NOMO-1 (cell line): ENCODE measurements around the gene UBL4B.
A peak's percentile ranks its signal among the peaks of the same experiment; 100 is the strongest.

Experiments
- DNase-seq, 2 experiments: peaks; one replicate each; lab custom pipeline; 2025; ENCODE audit not compliant: unreplicated experiment in 2 of 2; lab: John Stamatoyannopoulos, UW

Gene UBL4B

DNA sequence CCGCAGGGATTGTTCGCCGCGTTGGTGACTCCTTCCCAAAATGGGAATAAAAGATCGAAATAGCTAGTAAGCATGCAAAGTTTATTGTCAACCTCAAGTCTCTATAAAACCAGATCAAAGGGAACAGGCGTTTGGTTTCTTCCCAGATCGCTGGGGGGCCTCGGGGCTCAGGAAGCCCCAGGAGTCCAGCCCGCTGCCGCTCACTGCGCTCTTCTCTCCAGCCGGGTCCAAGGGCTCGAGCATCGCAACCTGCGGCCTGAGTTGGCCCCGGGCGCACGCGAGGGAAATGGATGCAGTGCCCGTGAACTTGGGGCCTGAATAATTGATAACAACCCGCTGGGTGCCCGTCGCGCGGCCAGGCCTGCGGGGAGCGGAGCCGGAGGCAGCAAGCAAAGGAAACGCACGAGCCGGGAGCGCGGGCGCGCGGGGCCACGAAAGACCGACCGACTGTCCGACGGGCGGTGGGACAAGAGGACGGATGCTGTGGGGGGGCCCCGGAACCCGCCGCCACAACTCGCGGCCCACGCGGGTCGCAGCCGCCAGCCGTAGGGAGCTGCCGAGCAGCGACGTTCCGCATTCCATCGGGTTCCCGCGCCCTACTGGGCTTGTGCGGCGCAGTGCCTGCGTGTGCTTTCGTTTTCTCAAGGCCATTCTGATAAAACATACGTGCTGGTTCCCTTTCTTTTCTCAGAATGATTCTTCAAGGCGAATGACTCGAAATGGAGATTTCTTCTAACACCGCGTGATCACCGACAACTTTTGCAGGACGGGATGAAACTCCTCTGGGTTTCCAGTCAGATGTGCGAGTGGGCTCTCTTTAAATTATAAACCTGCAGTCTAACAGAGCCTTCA lies 27.8 kb upstream of the UBL4B start:
- DNase-seq: peak; percentile 55 to 61

DNA sequence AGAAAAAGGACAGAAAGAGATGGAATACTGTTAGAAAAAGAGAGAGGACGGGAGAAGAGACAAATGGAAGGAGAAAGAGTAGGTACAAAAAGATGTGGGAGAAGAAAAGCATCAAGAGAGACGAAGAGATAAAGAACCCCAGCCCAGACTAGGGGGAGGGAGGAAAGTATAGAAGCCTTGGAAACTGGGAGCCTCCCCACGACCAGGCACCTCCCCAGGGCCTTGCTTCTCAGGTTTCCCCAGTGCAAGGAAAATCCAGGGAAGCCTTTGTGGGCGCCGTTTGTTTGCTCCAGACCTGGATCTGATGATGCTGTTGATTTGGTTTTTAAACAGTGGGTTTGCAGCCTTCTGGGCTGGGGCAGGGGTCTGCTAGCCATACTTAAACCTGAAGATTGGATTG lies 26.6 kb upstream of the UBL4B start:
- no peak for DNase-seq

DNA sequence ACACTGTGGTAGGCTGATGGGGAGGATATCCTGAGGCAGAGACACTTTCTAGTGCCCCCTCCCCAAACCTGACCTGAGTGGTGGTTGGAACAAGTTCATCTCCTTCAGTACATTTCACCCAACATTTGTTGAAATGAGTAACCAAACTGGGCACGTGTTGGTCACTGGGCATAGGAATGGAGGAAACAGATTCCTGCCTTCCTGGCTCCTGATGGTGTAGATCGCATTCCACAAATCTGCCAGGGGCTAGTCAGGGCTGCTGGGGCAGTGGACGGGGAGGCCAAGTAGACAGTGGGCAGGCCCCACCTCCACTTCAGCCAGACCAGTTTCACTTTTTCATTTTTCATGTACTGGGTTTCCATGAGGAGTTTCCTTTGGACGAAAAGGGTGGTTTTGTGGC lies 25.3 kb upstream of the UBL4B start:
- DNase-seq: no peak

DNA sequence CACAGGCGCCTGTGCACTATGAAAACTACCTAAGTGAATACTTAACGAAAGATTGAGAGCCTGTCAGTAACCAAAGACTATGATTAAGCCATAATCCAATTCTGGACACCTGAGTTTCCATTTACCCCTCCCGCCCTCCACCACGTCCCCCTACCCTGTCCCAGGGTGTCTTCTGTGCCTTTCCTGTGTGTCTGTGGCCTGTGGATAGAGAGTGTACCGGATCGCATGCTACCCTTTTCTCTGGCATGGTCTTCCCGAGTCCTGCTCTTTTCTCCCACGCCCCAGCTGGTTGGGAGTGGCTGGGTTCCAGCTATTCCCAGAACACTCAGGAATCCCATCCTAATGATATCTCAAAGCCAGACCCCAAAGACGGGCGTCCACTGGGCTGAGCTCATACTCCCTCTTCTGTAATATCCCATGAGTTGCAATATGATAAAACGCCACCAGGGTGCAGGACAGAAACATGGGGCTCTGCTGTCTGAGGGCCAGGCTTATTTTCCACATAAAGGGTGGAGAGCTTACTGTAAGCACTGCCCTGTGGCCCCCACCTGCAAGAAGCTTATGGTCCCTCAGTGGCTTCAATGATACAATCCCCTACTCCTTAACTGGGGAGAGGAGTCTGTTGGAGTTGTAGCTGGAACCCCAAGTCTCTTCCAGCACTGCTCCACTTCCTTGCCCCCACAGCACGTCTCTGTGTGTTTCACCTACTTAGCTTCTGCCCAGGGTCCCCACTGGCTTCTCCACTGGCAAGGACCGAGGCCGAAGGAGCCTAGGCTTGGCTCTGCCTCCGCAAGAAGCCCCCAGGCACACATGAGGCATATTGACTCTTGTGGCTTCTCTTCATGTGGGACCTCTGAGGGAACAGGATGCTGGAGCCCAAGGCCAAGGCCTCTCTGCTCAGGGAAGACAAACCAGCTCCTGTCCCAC lies 24.2 kb upstream of the UBL4B start:
- peak; percentile 17 to 66 for DNase-seq

DNA sequence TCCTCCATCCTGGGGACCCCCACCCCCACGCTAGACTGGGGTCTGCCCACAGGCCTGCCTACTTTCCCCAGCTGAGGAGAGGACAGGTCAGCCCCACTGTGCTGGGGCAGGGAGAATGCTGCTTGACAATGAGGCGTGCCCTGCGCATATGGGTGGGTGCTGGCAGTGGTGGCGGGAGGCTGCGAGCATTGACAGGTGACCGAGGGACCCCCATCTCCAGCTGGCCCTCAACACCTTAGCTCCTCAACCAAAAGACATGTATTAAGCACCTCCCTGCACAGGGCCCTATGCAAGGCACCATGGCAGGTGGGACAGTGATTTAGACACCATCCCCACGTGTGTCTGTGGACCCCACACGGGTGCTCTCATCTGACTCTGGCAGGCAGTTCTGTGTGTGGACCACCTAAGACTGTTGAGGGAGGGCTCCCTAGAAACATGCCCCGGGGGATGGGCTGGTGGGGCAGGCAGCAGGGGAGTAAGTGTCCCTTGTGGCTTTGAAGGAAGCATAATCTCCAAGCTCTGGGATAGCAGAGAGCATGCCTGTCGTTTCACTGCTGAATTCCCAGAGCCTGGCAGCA lies 23.4 kb upstream of the UBL4B start:
- DNase-seq: no peak

DNA sequence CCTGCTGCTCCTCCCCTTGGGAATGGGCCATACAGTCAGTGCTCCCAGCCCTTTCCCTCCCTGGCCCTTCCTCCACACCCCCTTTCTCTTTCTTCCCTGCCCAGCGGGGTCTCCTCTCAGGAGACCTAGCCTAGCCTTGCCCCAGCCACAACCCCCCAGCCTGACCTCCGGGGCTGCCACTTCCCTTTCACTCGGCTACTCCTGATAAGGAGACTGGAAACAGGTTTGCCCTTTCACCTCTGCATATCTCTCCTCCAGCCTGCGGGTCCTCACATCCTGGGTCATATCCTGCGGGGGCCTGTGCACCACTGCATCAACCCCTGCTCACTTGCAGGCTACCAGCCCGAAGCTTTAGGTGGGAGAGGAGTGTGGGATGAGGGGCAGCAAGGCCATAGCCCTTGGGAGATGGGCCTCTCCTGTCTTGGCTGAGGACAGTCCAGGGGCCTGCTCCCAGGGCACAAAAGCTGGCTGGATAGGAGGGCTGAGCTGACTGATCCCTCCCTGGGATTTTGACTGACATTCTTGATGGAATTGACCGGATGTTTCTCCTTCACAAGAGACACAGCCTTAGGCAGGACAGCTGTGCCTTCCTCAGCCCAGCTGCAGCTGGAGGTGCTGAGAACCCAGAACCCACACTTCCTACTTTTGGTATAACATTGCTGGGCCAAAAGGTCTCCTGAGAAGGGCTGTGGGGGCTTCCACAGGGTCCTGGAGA lies 22.5 kb upstream of the UBL4B start:
- no peak for DNase-seq

DNA sequence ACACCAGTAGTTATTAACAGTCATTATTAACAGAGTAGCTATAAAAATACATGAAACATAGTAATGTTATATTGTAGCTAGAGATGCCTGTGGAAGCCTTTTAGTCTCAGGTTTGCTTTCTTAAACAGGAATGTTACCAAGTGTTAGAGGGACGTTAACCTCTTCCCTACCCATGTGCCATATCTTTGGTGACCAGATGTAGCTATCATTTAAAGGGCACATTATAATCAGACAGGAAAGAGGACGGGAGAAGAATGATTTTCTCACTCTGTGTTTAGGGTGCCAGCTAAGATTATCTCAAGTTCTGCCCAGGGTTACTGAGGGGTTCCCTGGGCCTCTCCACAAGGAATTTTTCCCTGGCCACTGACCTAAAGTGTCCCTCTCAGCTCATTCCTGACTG lies 20.9 kb upstream of the UBL4B start:
- no peak for DNase-seq

DNA sequence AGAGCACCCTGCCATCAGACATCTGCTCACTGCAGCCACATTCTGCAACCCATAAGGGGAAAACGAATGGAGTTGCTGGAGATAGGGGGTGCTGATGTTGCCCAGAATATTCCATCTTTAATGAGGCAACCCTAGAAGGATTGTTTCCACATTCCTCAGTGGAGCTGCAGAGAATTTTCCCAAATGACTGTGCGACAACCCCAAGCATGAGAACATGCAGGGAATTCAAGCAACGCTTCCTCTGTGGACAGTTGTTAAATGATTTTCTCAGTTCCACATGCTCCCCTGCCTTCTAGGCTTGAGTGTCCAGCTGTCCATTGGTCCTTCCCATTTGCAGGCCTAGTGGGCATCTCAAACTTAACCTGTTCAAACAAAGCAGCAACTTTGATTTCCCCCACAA lies 20.5 kb upstream of the UBL4B start:
- DNase-seq: no peak

DNA sequence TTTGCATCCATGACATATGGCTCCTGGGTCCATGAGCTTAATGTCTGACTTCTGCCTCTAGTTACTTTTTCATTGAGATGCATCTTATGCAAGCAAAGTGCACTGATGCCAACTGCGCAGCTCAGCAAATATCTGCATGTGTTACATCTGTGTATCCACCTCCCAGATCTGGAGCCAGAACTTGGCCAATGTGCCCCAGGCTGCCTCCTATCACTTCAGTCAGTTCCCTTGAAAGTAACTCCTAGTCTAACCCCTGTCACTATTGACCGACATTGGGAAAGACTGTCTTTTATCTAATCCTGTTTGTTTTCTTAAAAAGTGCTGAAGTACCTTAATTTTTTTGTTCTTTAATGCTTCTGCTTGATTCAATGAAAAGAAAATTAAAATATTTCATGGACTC lies 19.3 kb upstream of the UBL4B start:
- DNase-seq: no peak

DNA sequence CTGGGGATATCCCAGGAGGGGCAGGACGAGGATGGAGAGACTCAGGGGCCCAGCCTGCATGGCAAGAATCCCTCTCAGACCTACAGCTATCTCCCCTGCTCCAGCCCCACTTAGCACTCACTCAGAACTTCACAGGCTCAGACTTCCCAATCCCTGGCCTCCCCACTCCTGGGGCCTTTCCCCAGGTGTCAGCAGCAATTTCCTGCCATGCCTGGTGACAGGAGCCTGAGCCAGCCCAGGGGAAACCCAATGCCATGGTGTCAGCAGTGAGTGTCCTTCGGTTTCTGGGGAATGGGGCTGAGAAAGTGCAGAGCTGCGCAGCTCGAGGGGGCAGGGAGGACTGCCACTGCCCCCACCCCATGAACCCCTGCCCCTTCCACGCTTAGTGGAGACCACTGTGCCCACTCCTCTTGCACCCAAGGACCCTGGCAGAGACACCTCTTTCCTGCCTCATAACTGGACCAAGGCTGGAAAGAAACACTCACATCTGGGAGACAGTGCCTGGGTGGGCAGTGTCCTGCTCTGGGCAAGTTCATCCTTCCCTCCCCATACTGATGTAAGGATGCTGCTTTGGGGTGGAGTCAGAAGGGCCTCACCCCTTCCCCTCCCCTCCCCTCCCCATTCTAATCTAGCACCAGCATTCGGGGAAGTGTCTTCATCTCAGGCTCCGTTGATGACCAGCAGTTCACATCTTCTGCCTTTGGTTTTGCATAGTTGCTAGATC lies 17.1 kb upstream of the UBL4B start:
- no peak for DNase-seq

DNA sequence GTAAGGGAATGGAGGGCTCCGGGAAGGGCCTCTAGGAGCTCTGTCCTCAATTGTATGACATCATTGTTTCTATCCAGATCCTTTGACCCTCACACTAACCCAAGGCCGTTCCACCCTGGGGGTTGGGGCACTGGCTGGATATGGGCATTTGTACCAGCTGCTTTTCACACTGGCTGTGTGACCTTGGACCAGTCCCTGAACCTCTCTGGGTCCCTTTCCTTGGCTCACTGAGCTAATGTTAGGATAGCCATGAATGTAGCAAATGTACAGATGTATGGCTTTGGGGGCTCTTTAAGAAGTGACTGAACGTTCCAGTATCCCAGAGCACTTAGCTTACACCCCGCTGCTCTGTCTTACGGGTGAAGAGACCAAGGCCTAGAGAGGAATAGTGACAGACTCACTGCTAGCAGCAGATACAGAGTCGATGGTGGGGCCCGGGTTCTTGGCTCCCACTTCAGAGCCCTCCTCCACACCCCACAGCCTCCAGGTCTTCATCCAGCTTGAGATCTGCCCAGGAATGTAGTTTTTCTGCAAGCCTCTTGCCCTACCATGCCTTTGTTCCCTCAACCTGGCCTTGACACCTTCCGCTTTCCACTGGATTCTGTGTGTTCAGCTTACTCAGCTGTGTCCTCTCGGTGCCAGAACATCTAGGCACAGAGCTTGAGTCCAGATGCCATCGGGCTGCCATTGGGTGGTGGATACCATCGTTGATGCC lies 14.6 kb upstream of the UBL4B start:
- no peak for DNase-seq

DNA sequence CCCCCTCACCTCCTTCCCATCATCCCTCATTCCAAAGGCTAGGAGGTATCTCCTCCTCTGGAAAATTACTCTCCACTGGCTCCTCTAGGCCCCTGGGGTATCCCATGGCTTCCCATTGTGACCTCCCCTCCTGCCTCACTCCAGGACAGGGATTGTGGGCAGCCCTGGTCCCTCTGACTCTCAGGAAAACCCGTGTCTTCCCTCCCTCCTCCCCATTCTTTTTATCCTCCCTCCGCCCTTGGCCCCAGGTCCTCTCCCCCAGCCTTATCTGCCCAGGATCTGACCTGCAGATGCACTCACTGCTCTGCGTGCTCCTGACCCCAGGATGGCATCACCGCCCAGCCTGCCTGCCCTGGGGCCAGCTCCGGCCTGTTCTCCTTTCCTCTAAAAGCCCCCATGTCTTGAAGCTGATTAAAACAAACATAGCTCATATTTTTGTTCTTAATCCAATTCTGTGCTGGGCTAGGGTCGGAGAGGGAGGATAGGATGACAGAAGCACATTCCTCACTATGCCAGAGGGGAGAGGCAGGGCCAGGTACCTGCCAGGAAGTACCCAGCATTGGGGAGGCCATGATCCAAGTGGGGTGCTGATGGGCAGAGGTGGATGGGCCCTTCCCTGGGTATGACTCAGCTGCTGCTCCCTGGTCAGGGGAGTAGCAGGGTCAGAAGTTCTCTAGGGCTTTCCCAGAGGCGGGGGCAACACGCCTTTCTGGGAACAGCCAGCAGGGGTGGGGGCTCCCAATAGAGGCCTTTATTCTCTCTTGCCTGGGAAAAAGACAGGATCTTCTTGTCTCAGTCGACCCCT lies 13.8 kb upstream of the UBL4B start:
- DNase-seq: no peak

DNA sequence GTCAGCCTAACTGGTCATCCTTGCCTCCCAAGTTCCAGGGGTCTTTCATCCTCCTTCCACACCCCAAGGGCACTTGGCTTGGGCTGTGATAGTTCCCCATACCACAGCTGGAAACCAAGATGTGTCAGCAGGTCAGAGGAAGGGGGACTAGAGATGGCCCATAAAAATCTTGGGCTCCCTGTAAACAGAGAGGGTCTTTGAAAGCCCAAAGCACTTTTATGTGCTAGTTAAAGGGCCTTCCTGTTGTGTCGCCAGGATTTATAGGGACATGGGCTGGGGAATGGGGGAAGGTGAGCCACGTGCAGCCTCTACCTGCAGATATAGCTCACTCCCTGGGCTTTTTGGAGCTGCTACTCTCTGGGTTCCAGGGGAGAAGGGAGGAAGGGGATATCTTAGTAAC lies 11.9 kb upstream of the UBL4B start:
- no peak for DNase-seq

DNA sequence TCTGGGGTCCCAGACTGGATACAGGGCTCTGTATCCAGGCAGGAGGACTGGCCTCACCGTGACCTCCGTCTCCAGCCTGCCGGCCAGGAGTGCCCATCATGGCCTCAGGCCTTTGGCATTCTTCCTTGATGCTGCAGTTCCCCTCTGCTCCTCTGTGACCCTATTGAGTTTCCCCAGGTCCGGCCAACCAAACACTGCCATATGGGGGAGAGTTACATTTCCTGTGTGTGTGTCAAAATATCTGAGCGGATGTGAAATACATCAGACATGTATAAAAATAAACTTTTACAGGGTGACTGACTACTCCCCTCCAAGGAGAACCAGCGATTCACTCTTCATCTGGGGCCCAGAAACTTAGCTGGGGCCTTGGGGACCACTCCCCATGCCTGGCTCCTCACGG lies 10.2 kb upstream of the UBL4B start:
- DNase-seq: peak; percentile 28 to 29

DNA sequence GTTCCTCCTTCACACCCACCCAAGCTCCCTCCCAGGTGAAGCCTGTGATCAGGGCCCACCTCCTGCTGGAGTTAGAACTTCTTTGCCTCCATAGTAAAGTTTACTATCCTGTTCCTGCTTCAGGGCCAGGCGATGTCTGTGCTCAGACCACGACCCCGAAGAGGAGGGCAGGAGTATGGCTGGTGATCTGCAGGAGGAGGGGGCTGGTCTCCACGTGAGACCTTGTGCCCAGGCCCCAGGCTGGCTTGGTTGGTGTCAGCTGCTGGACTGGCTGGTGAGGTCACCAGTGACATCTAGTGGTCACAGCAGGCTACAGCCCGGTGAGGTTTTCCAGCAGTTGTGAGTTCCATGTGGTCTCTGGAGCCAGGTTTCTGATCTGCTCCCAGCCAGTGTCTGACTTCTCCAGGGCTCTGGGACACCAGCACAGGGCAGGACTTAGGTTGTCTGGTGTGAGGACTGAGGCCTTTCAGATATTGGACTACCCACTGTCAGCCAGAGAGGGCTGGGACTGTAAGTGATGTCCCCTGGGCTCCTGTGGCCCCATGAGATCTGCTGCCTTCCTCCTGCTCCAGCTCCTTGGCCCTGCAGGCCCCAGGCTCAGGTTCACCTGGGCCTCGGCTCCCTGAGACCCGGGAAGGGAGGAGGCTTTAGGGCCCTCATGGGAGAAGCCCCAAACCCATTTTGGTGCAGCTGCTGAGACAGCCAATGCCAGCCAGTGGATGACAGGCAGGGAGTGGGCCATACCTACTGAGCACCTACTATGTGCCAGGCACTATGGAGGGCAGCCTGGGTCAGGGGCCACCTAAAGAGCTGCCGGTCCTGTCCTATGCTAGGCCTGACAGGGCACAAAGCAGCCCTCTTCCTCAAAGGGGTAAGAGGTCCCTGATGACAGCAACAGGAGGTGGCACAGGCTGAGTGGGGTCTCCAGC lies 6.0 kb upstream of the UBL4B start:
- peak; percentile 11 to 58 for DNase-seq

DNA sequence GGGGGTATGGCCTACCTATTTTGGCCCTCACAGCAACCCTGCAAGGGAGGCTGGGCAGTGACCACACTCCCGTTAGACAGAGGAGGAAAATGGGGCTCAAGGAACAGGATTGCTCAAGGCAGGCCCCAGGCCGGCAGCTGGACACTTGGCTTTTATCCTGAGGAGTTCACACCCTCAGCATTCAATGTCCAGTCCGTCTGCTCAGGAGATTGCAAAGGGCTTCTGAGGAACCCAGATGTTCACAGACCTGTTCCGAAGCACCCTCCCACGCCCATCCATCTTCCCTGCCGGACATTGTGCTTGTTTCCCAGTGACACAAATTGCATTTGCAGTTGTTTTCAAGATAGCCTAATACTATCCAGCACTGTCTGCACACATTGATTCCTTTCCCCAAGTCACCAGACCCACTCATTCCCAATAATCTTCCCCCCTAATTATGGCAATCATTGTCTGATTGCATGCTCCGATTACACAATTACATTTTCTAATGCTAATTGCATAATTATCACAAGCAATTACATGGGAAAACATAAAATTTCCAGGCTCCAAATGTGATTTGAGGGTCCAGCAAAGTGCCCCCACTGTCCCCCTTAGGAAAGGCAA lies 4.3 kb upstream of the UBL4B start:
- DNase-seq: no peak

DNA sequence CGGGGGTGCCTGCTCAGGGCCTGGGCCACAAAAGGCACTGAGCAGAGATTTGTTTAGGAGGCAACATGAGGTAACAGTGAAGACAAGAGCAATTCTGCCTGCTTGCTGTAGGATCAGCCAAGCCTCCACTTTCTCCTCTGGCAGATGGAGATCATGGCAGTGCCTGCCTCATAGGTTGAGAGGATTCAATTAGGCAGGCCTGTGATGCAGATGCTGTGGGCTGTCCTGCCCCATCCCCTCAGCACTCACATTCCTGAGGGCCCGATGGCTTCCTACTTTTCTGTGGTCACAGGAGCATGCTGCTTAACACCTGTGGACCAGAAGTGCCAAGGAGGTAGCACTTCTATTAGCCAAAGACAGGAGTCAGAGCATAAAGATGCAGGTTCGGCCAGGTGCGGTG lies 1.2 kb upstream of the UBL4B start:
- DNase-seq: no peak
